HL-60 (cell line): Measurements from ENCODE around the gene TUBB2B.

Experiments
- POLR2AphosphoS5 ChIP-seq: IDR thresholded peaks from 2 replicates; pipeline ENCODE4 v1.6.1; 2012; ENCODE audit warnings: low read depth
- TF ChIP-seq, protein P1 (sequence below): IDR thresholded peaks from one replicate; pipeline ENCODE4 v1.5.1; 2011; ENCODE audit warnings: low read length, control low read depth, inconsistent platforms; ENCODE audit not compliant: insufficient read depth
- TF ChIP-seq, protein P2 (sequence below): IDR thresholded peaks from 2 replicates; pipeline ENCODE4 v1.6.1; 2012; ENCODE audit warnings: low read depth; ENCODE audit not compliant: insufficient replicate concordance

DNA sequence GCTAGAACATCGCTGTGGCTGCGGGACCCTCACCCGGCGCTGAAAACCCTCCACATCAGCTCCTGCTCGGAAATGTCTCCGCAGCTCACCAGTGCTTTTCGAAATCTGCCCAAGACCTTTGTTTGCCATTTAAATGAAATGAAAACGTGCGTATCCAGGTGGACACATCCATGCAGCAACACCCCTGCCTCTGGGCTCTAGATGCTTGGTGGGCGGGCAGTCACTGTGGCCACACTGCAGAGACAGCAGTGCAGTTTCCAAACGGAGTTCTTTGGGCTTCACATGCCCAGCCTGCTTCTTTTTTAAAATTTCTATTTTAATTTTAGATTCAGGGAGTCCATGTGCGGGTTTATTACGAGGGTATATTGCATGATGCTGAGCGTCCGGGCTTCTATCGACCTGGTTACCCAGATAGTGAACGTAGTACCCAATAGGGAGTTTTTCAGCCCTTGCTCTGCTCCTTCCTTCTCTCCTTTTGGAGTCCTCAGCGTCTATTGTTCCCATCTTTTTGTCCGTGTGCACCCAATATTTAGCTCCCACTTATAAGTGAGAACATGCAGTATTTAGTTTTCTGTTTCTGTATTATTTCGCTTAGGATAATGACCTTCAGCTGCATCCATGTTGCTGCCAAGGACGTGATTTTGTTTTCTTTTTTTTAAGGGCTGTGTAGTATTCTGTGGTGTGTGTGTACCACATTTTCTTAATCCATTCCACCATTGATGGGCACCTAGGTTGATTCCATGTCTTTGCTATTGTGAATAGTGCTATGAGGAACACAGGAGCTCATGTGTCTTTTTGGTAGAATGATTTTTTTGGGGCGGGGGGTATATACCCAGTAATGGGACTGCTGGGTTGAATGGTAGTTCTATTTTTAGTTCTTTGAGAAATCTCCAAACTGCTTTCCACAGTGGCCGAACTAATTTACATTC, 4.8 kb upstream of the TUBB2B start:
- TF ChIP-seq, protein P1, sequence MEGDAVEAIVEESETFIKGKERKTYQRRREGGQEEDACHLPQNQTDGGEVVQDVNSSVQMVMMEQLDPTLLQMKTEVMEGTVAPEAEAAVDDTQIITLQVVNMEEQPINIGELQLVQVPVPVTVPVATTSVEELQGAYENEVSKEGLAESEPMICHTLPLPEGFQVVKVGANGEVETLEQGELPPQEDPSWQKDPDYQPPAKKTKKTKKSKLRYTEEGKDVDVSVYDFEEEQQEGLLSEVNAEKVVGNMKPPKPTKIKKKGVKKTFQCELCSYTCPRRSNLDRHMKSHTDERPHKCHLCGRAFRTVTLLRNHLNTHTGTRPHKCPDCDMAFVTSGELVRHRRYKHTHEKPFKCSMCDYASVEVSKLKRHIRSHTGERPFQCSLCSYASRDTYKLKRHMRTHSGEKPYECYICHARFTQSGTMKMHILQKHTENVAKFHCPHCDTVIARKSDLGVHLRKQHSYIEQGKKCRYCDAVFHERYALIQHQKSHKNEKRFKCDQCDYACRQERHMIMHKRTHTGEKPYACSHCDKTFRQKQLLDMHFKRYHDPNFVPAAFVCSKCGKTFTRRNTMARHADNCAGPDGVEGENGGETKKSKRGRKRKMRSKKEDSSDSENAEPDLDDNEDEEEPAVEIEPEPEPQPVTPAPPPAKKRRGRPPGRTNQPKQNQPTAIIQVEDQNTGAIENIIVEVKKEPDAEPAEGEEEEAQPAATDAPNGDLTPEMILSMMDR: no peak
- TF ChIP-seq, protein P2, sequence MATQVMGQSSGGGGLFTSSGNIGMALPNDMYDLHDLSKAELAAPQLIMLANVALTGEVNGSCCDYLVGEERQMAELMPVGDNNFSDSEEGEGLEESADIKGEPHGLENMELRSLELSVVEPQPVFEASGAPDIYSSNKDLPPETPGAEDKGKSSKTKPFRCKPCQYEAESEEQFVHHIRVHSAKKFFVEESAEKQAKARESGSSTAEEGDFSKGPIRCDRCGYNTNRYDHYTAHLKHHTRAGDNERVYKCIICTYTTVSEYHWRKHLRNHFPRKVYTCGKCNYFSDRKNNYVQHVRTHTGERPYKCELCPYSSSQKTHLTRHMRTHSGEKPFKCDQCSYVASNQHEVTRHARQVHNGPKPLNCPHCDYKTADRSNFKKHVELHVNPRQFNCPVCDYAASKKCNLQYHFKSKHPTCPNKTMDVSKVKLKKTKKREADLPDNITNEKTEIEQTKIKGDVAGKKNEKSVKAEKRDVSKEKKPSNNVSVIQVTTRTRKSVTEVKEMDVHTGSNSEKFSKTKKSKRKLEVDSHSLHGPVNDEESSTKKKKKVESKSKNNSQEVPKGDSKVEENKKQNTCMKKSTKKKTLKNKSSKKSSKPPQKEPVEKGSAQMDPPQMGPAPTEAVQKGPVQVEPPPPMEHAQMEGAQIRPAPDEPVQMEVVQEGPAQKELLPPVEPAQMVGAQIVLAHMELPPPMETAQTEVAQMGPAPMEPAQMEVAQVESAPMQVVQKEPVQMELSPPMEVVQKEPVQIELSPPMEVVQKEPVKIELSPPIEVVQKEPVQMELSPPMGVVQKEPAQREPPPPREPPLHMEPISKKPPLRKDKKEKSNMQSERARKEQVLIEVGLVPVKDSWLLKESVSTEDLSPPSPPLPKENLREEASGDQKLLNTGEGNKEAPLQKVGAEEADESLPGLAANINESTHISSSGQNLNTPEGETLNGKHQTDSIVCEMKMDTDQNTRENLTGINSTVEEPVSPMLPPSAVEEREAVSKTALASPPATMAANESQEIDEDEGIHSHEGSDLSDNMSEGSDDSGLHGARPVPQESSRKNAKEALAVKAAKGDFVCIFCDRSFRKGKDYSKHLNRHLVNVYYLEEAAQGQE: no peak
- no peak for TF ChIP-seq POLR2AphosphoS5
